ENCODE measurements around the gene OMA1.

- no peak for TF ChIP-seq EZH2 (IDR thresholded peaks at IDR 0.05; ENCODE audit: borderline replicate concordance, low read depth, low read length, poor library complexity, severe bottlenecking)
- TF ChIP-seq, protein P1, sequence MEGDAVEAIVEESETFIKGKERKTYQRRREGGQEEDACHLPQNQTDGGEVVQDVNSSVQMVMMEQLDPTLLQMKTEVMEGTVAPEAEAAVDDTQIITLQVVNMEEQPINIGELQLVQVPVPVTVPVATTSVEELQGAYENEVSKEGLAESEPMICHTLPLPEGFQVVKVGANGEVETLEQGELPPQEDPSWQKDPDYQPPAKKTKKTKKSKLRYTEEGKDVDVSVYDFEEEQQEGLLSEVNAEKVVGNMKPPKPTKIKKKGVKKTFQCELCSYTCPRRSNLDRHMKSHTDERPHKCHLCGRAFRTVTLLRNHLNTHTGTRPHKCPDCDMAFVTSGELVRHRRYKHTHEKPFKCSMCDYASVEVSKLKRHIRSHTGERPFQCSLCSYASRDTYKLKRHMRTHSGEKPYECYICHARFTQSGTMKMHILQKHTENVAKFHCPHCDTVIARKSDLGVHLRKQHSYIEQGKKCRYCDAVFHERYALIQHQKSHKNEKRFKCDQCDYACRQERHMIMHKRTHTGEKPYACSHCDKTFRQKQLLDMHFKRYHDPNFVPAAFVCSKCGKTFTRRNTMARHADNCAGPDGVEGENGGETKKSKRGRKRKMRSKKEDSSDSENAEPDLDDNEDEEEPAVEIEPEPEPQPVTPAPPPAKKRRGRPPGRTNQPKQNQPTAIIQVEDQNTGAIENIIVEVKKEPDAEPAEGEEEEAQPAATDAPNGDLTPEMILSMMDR (conservative IDR thresholded peaks at IDR 0.05; ENCODE audit: low read depth, low read length): no peak
Measured at GRCh38 chr1:58538821-58539220, 7.7 kb downstream of the OMA1 start.

All from A673 (cell line).